Upper lobe of left lung (tissue), 4 donors: ENCODE data around the gene KRTAP13-1.

Experiments used
- EP300 ChIP-seq, 4 donors: sonication (generic); formaldehyde crosslinking; IDR thresholded peaks; one replicate each; pipeline ENCODE4 v1.5.1; 2017; ENCODE audit warnings: antibody characterized with exemption in 4 of 4, control low read depth in 2 of 4
- POLR2A ChIP-seq, 4 donors: fragments of 450-650 bp; IDR thresholded peaks; one replicate each; pipeline ENCODE4 v1.5.1; 2016 to 2017; ENCODE audit warnings: antibody characterized with exemption in 4 of 4, mild to moderate bottlenecking in 2 of 4
- POLR2AphosphoS5 ChIP-seq, 2 donors: sonication (generic); formaldehyde crosslinking; IDR thresholded peaks; one replicate each; pipeline ENCODE4 v1.5.1; 2017; ENCODE audit warnings: antibody characterized with exemption in 2 of 2
- TF ChIP-seq, protein P1 (sequence below), 6 experiments: fragments of 450-650 bp in 4 of 6; fragments of 200-600 bp in 2 of 6; sonication (generic) in 2 of 6; IDR thresholded peaks; one replicate each; pipeline ENCODE4 v1.5.1; 2016 to 2019; ENCODE audit warnings: antibody characterized with exemption in 6 of 6

DNA sequence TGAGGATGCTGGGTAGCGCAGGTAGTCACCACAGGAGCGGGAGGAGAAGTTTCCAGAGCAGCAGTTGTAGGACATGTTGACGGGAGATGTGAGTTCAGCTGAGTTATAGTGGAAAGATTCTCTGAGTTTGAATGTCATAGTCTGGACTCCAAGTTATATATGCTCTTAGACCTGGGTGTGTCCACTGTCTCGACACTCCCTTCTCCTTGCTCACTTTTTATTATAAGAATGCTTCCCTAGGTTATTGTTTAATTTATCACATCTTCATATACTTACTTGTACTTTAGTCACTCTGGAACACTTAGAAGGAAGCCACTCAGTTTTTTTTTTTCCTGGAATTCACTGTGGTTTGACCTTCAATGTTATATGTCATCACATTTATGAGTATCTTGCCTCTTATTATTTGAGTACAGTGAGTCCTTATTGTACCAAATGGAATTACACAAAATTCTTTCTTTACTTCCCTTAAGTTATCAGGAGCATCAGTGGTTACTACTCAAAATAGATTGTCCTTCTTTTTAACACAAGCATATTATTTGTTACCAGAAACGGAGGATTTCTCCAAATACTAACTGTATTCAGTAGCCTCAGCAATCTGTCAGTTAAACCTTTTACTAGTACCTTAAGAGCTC lies 23.6 kb upstream of the KRTAP13-1 start, which contains the start of gene KRTAP13-2:
- no peak for TF ChIP-seq EP300 (IDR thresholded peaks at IDR 0.05)
- TF ChIP-seq, protein P1, sequence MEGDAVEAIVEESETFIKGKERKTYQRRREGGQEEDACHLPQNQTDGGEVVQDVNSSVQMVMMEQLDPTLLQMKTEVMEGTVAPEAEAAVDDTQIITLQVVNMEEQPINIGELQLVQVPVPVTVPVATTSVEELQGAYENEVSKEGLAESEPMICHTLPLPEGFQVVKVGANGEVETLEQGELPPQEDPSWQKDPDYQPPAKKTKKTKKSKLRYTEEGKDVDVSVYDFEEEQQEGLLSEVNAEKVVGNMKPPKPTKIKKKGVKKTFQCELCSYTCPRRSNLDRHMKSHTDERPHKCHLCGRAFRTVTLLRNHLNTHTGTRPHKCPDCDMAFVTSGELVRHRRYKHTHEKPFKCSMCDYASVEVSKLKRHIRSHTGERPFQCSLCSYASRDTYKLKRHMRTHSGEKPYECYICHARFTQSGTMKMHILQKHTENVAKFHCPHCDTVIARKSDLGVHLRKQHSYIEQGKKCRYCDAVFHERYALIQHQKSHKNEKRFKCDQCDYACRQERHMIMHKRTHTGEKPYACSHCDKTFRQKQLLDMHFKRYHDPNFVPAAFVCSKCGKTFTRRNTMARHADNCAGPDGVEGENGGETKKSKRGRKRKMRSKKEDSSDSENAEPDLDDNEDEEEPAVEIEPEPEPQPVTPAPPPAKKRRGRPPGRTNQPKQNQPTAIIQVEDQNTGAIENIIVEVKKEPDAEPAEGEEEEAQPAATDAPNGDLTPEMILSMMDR (IDR thresholded peaks at IDR 0.05), result no peak
- TF ChIP-seq POLR2A (IDR thresholded peaks at IDR 0.05), result no peak
- no peak for TF ChIP-seq POLR2AphosphoS5 (IDR thresholded peaks at IDR 0.05)
